ENCODE results near the gene STUM. TPM values are rescaled to one million over a fixed set of nuclear protein-coding genes. Genes with fewer than 3 reads are reported as not detected.
A peak's percentile ranks its signal among the peaks of the same experiment; 100 is the strongest.
"Not testable (repeated sequence)": the region's sequence is repeated elsewhere in the genome, so short reads cannot be mapped to it uniquely, and the experiment has no call there.

The STUM gene
- polyA plus RNA-seq, 2 of the 4 experiments (the other 2 are of a cell fraction), result not detected

DNA sequence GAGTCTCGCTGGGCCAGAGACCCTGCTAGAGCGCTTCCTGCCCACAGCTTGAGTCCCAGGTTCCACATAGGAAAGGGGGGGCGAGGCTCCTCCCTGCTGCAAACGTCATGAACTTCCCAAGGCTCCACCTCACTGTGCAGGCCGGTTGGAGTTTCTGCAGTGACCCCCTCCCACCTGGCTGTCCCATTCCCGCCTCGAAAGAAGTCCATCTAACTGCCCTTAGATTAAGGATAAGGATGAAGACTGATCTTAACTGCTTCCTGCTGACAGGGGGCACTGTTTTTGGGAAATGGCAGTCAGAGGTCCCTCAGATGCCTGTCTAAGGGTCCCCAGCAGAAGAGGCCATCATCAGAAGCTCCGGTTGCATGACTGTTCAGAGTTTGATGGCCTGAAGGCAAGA, 62.7 kb downstream of the STUM start (continued):
- TF ChIP-seq RNF2 (IDR thresholded peaks at IDR 0.05; ENCODE audit: borderline replicate concordance, low read depth) (no peak), ZC3H11A (IDR thresholded peaks at IDR 0.05) (no peak), KDM5A (IDR thresholded peaks at IDR 0.05) (no peak), HOXB13 (CRISPR knock-in tag; IDR thresholded peaks at IDR 0.05; ENCODE audit: low read depth) (no peak)

DNA sequence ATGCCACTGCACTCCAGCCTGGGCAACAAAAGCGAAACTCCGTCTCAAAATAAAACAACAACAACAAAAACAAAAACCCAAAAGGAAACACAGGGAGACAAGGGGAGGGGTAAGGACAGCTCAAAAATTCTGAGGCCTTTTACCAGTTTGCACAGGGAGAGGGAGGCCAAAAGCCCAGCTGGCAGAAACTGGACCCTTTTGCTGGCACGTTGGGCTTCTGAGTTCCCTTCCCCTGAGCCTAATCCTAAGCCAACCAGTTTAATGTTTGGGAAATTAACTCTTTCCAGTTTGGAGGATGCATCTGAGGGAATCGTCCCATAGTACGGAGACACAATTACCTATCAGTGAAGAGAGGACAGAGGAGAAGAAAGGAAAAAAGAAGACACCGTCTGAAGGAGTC, 63.4 kb downstream of the STUM start:
- ATAC-seq; POLR2A ChIA-PET; DNase-seq (ENCODE audit: low read depth in 1 of 2, low spot score in 1 of 2); H3K4me3 ChIP-seq; H3K4me2 ChIP-seq; H3K27ac ChIP-seq; FAIRE-seq; H3K4me1 ChIP-seq; H3K9me3 ChIP-seq: not testable (repeated sequence)
- CTCF ChIA-PET, result interaction anchor here (1.2 to 5.4 kb wide), 2 partner anchors 14 to 42 kb away, joined by 4 to 23 read pairs; no protein-coding TSS in a partner anchor
- 41% methylated on average over 6 of the region's 6 CpGs for WGBS (ENCODE audit: missing lambda C conversion rate)

DNA sequence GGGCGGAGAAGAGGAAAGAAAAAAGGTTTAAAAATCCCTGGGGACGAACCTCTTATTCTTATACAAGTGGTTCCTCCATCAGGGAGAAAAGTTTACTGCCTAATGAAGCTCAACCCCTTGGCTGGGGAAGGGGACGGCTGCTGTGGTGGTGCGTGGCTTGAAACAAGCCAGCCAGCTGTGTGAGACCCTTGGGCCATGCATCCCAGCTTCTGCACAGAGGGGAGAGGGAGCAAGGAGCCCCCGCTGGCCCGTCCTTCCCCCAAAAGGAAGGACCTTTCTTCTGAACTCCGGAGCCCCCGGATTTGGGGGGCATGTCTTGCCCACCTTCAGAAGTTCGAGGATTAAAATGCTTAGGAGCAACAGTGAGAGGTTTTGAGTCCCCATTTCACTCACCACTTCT, 67.3 kb downstream of the STUM start:
- TF ChIP-seq, protein P1, sequence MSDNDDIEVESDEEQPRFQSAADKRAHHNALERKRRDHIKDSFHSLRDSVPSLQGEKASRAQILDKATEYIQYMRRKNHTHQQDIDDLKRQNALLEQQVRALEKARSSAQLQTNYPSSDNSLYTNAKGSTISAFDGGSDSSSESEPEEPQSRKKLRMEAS (IDR thresholded peaks at IDR 0.05), result no peak
- no peak for TF ChIP-seq HOXB5 (CRISPR knock-in tag; IDR thresholded peaks at IDR 0.05)
- no peak overlapping the region for H3K4me2 ChIP-seq
- ATAC-seq (no peak), FAIRE-seq (no peak), DNase-seq (ENCODE audit: low read depth in 1 of 2, low spot score in 1 of 2) (no peak)
- no peak overlapping the region for H3K27ac ChIP-seq
- H3K4me1 ChIP-seq, result no peaks in the 10 kb centered on the region
- no peaks in the 10 kb centered on the region for H3K9me3 ChIP-seq
- CTCF ChIA-PET, result interaction anchor here (1.4 to 5.4 kb wide), 3 partner anchors 10 to 17 kb away, joined by 4 to 23 read pairs (median 10); no protein-coding TSS in a partner anchor
- H3K4me3 ChIP-seq, result no peak overlapping the region
- WGBS (ENCODE audit: missing lambda C conversion rate), result 52% methylated on average over 9 of the region's 9 CpGs
- POLR2A ChIA-PET, result no interaction called here

DNA sequence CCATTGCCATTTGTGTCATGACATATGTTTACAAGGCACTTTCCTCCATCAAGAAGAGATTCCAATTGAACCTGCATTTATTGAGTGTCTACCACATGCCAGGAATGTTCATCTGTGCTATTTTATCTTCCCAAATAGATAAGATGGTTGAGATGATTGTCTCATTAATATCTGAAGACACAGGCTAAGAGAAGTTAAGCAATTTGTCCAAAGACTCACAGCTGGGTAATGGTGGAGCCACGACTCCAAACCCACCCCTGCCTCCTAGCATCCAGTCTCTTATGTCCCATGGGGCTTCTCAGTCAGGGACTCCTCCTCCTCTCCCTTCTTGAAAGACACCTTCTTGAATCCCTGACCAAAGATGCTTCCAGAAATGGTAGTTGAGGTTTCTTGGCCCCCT, 68.1 kb downstream of the STUM start:
- ATAC-seq, result no peak
- CTCF ChIA-PET, result interaction anchor here (1.4 to 2.1 kb wide), 2 partner anchors 14 to 16 kb away, joined by 4 to 10 read pairs; no protein-coding TSS in a partner anchor
- DNase-seq (ENCODE audit: low read depth in 1 of 2, low spot score in 1 of 2), result no peak
- Histone ChIP-seq H3K9me3 (peaks cover under 1% of the 10 kb centered on the region; the same call in 1 of the 3 replicates), H3K4me2 (no peak overlapping the region), H3K4me3 (no peak overlapping the region), H3K4me1 (no peaks in the 10 kb centered on the region), H3K27ac (no peak overlapping the region)
- no peak for FAIRE-seq
- WGBS (ENCODE audit: missing lambda C conversion rate), result 13% methylated on average over 1 of the region's 1 CpG
- no peak for TF ChIP-seq GATA3 (IDR thresholded peaks at IDR 0.05; ENCODE audit: borderline replicate concordance)
- no peak for TF ChIP-seq PHF8 (IDR thresholded peaks at IDR 0.05; ENCODE audit: borderline replicate concordance, low read depth)
- TF ChIP-seq, protein P2, sequence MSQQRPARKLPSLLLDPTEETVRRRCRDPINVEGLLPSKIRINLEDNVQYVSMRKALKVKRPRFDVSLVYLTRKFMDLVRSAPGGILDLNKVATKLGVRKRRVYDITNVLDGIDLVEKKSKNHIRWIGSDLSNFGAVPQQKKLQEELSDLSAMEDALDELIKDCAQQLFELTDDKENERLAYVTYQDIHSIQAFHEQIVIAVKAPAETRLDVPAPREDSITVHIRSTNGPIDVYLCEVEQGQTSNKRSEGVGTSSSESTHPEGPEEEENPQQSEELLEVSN (IDR thresholded peaks at IDR 0.05; ENCODE audit: borderline replicate concordance, low read depth), result no peak
- TF ChIP-seq CEBPB (IDR thresholded peaks at IDR 0.05), result no peak
- TF ChIP-seq ZNF302 (CRISPR knock-in tag; IDR thresholded peaks at IDR 0.05), result no peak
- TF ChIP-seq RNF2 (IDR thresholded peaks at IDR 0.05; ENCODE audit: borderline replicate concordance, low read depth), result no peak
- TF ChIP-seq, protein P3, sequence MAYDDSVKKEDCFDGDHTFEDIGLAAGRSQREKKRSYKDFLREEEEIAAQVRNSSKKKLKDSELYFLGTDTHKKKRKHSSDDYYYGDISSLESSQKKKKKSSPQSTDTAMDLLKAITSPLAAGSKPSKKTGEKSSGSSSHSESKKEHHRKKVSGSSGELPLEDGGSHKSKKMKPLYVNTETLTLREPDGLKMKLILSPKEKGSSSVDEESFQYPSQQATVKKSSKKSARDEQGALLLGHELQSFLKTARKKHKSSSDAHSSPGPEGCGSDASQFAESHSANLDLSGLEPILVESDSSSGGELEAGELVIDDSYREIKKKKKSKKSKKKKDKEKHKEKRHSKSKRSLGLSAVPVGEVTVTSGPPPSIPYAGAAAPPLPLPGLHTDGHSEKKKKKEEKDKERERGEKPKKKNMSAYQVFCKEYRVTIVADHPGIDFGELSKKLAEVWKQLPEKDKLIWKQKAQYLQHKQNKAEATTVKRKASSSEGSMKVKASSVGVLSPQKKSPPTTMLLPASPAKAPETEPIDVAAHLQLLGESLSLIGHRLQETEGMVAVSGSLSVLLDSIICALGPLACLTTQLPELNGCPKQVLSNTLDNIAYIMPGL (CRISPR knock-in tag; IDR thresholded peaks at IDR 0.05; ENCODE audit: borderline replicate concordance), result no peak
- POLR2A ChIA-PET, result no interaction called here

DNA sequence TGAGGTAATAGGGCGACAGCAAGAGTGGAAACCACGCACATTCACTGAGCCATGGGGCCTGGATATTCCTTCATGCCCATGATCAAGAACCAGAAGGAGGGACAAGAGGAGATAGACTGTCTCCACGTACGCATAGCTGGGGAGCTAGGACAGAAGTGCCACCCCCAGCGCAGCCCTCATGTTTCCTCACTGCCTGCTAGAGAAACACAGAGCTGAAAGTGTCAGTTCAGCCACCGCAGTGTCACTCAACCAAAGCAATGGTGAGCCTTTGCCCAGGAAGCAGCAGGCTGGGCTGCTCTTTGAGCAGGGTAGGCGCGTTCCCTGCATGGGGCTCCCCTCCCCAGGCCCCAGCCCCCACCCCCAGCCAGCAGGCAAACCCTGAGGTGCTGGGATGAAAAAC, 68.5 kb downstream of the STUM start:
- Histone ChIP-seq H3K4me2 (no peak overlapping the region), H3K9me3 (peaks cover 5% of the 10 kb centered on the region; the same call in 2 of the 3 replicates), H3K4me1 (no peaks in the 10 kb centered on the region), H3K4me3 (no peak overlapping the region), H3K27ac (no peak overlapping the region)
- ChIA-PET POLR2A (no interaction called here), CTCF (interaction anchor here (0.7 to 2.1 kb wide), 3 partner anchors 9 to 16 kb away, joined by 3 to 10 read pairs (median 4); no protein-coding TSS in a partner anchor)
- FAIRE-seq (no peak), DNase-seq (ENCODE audit: low read depth in 1 of 2, low spot score in 1 of 2) (no peak), ATAC-seq (0 out of 6 replicates have a peak, but pooled peaks of 1 of the 2 experiments have one; percentile 8)
- TF ChIP-seq MAFK (IDR thresholded peaks at IDR 0.05; ENCODE audit: partially characterized antibody) (no peak), ZSCAN20 (CRISPR knock-in tag; IDR thresholded peaks at IDR 0.05) (no peak), ZNF302 (CRISPR knock-in tag; IDR thresholded peaks at IDR 0.05) (no peak), NPAS2 (CRISPR knock-in tag; IDR thresholded peaks at IDR 0.05; ENCODE audit: borderline replicate concordance) (no peak), POLR2AphosphoS2 (conservative IDR thresholded peaks at IDR 0.05; ENCODE audit: low read length) (no peak)
- TF ChIP-seq, protein P4, sequence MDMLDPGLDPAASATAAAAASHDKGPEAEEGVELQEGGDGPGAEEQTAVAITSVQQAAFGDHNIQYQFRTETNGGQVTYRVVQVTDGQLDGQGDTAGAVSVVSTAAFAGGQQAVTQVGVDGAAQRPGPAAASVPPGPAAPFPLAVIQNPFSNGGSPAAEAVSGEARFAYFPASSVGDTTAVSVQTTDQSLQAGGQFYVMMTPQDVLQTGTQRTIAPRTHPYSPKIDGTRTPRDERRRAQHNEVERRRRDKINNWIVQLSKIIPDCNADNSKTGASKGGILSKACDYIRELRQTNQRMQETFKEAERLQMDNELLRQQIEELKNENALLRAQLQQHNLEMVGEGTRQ (IDR thresholded peaks at IDR 0.05), result no peak
- WGBS (ENCODE audit: missing lambda C conversion rate), result 45% methylated on average over 6 of the region's 8 CpGs

DNA sequence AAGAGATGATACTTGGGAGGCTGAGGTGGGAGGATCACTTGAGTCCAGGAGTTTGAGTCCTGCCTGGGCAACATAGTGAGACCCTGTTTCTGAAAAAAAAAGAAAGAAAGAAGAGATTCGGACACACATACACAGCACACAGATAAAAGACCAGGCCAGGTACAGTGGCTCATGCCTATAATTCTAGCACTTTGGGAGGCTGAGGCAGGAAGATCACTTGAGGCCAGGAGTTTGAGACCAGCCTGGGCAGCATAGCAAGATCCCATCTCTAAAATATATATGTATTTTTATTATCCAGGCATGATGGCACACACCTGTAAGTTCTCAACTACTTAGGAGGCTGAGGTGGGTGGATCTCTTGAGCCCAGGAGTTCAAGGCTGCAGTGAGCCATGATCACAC, 69.2 kb downstream of the STUM start:
- H3K4me2 ChIP-seq; FAIRE-seq; H3K4me1 ChIP-seq; POLR2A ChIA-PET; H3K9me3 ChIP-seq; ATAC-seq; H3K4me3 ChIP-seq; H3K27ac ChIP-seq; DNase-seq (ENCODE audit: low read depth in 1 of 2, low spot score in 1 of 2): not testable (repeated sequence)
- 58% methylated on average over 1 of the region's 1 CpG for WGBS (ENCODE audit: missing lambda C conversion rate)
- CTCF ChIA-PET, result interaction anchor here (0.7 kb wide), 1 partner anchor 9 kb away, joined by 3 read pairs; no protein-coding TSS in a partner anchor

Data from A549 (cell line).